ENCODE data around the gene CEP112.
"Not testable (repeated sequence)": the region's sequence is repeated elsewhere in the genome, so short reads cannot be mapped to it uniquely, and the experiment has no call there.

CEP112 gene

GRCh38 chr17:65711671-65712276 lies 480.2 kb downstream of the CEP112 start:
- DNase-seq, result no peak

- DNase-seq, result no peak
Measured at GRCh38 chr17:65707780-65708179, 484.2 kb downstream of the CEP112 start.

- DNase-seq, result no peak
Measured at GRCh38 chr17:65704731-65705130, 487.2 kb downstream of the CEP112 start.

- DNase-seq, result no peak
Measured at GRCh38 chr17:65703891-65704290, 488.0 kb downstream of the CEP112 start.

- DNase-seq, result no peak
Measured at GRCh38 chr17:65699459-65699858, 492.5 kb downstream of the CEP112 start.

- no peak for DNase-seq
Measured at GRCh38 chr17:65698381-65699061, 493.4 kb downstream of the CEP112 start.

GRCh38 chr17:65697661-65698060 lies 494.3 kb downstream of the CEP112 start:
- no peak for DNase-seq

- DNase-seq, result no peak
Measured at GRCh38 chr17:65696739-65697394, 495.1 kb downstream of the CEP112 start.

GRCh38 chr17:65694601-65695000 lies 497.3 kb downstream of the CEP112 start:
- no peak for DNase-seq

GRCh38 chr17:65690626-65691310 lies 501.2 kb downstream of the CEP112 start:
- DNase-seq, result no peak

GRCh38 chr17:65688307-65688706 lies 503.6 kb downstream of the CEP112 start:
- no peak for DNase-seq

GRCh38 chr17:65685110-65685509 lies 506.8 kb downstream of the CEP112 start:
- DNase-seq, result no peak

- DNase-seq, result no peak
Measured at GRCh38 chr17:65684631-65685030, 507.3 kb downstream of the CEP112 start.

- DNase-seq, result no peak
Measured at GRCh38 chr17:65683428-65683827, 508.5 kb downstream of the CEP112 start.

- not testable (repeated sequence) for DNase-seq
Measured at GRCh38 chr17:65681763-65682162, 510.2 kb downstream of the CEP112 start.

GRCh38 chr17:65679165-65679845 lies 512.6 kb downstream of the CEP112 start:
- DNase-seq, result no peak

GRCh38 chr17:65678546-65678945 lies 513.4 kb downstream of the CEP112 start:
- DNase-seq, result no peak

GRCh38 chr17:65677932-65678331 lies 514.0 kb downstream of the CEP112 start:
- no peak for DNase-seq

GRCh38 chr17:65674246-65675045 lies 517.5 kb downstream of the CEP112 start:
- DNase-seq, result no peak

GRCh38 chr17:65670667-65671371 lies 521.1 kb downstream of the CEP112 start:
- DNase-seq, result no peak

GRCh38 chr17:65668211-65668610 lies 523.7 kb downstream of the CEP112 start:
- DNase-seq, result no peak

- DNase-seq, result no peak
Measured at GRCh38 chr17:65667656-65668055, 524.3 kb downstream of the CEP112 start.

All from activated effector memory CD4-positive, alpha-beta T cell treated with anti-CD3 and anti-CD28 coated beads, Interleukin-2, amount 50 U/mL, for 16 hours (primary cell).